ENCODE results near the gene CEBPE.

The CEBPE gene

DNA sequence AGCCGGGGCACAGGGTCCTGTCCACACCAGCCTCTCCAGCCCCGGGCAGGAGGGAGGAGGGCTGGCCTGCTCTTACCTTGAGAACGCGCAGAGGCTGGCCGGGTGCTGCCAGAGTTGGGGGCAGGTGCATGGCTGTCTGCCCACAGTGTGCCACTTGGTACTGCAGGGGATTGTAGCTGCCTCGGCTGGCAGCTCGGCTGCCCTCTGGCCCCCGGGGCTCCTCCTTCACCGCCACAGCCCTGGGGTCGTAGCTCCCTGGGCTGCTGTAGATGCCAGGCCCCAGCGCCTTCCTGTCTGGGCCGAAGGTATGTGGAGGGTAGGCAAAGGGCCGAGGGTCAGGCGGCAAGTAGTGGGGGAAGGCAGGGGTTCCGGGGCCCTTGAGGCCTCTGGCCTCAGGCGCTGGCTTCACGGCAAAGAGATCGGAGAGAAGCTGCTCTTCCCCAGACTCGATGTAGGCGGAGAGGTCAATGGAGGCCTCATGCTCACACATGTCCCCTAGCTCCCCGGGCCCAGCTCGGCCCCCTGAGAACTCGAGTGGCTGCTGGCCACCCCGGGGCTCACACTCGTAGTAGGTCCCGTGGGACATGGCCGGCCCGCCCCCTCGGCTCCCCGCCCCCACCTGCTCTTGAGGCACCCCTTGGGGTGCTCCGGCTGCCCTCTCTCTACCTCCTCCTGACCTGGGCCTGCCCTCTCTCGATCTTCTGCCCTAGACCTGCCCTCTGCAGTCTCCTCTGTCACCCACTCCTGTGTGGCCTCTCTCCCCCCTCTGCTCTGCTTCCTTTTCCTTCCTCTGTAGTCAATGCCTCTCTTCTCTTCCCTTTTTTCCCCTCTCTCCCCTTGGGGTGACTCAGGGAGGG, at the start of gene CEBPE:
Gene CEBPE (minus strand): TSS at position 750 of the 857 bp plus-strand sequence. CDS start 164 bp downstream, at position 586.
- no peak for ATAC-seq (ENCODE audit: low read depth)
- DNase-seq (ENCODE audit: low spot score): no peak
- Histone ChIP-seq H3K27ac (ENCODE audit: poor library complexity, severe bottlenecking) (no peak within 1 kb of the TSS), H3K36me3 (ENCODE audit: low read depth) (no peaks in the 10 kb centered on the region), H3K4me3 (ENCODE audit: severe bottlenecking) (no peak within 1 kb of the TSS), H3K27me3 (ENCODE audit: insufficient read depth, poor library complexity, severe bottlenecking) (no peaks in the 10 kb centered on the region), H3K4me1 (ENCODE audit: insufficient read depth, poor library complexity, severe bottlenecking) (peaks cover 26% of the 10 kb centered on the region), H3K9me3 (ENCODE audit: severe bottlenecking) (no peaks in the 10 kb centered on the region)
- no peak for TF ChIP-seq CTCF (IDR thresholded peaks at IDR 0.05; ENCODE audit: poor library complexity, severe bottlenecking)

GRCh38 chr14:23168246-23168645, 49.2 kb upstream of the CEBPE start:
- no peak for TF ChIP-seq CTCF (IDR thresholded peaks at IDR 0.05; ENCODE audit: poor library complexity, severe bottlenecking)
- no peaks in the 10 kb centered on the region for H3K36me3 ChIP-seq (ENCODE audit: low read depth)
- H3K4me1 ChIP-seq (ENCODE audit: insufficient read depth, poor library complexity, severe bottlenecking): peaks cover 22% of the 10 kb centered on the region
- H3K9me3 ChIP-seq (ENCODE audit: severe bottlenecking): no peaks in the 10 kb centered on the region
- H3K4me3 ChIP-seq (ENCODE audit: severe bottlenecking): no peak overlapping the region
- H3K27me3 ChIP-seq (ENCODE audit: insufficient read depth, poor library complexity, severe bottlenecking): no peaks in the 10 kb centered on the region
- no peak overlapping the region for H3K27ac ChIP-seq (ENCODE audit: poor library complexity, severe bottlenecking)
- no peak for ATAC-seq (ENCODE audit: low read depth)
- no peak for DNase-seq (ENCODE audit: low spot score)

GRCh38 chr14:23167116-23167847, 48.2 kb upstream of the CEBPE start:
- no peak for ATAC-seq (ENCODE audit: low read depth)
- Histone ChIP-seq H3K4me1 (ENCODE audit: insufficient read depth, poor library complexity, severe bottlenecking) (peaks cover 17% of the 10 kb centered on the region), H3K27ac (ENCODE audit: poor library complexity, severe bottlenecking) (no peak overlapping the region), H3K36me3 (ENCODE audit: low read depth) (no peaks in the 10 kb centered on the region), H3K4me3 (ENCODE audit: severe bottlenecking) (no peak overlapping the region), H3K9me3 (ENCODE audit: severe bottlenecking) (no peaks in the 10 kb centered on the region), H3K27me3 (ENCODE audit: insufficient read depth, poor library complexity, severe bottlenecking) (no peaks in the 10 kb centered on the region)
- TF ChIP-seq CTCF (IDR thresholded peaks at IDR 0.05; ENCODE audit: poor library complexity, severe bottlenecking): no peak
- DNase-seq (ENCODE audit: low spot score): no peak

GRCh38 chr14:23164949-23165348, 45.9 kb upstream of the CEBPE start:
- H3K4me1 ChIP-seq (ENCODE audit: insufficient read depth, poor library complexity, severe bottlenecking): peaks cover 10% of the 10 kb centered on the region
- H3K27ac ChIP-seq (ENCODE audit: poor library complexity, severe bottlenecking): no peak overlapping the region
- H3K36me3 ChIP-seq (ENCODE audit: low read depth): no peaks in the 10 kb centered on the region
- H3K9me3 ChIP-seq (ENCODE audit: severe bottlenecking): no peaks in the 10 kb centered on the region
- DNase-seq (ENCODE audit: low spot score) (no peak), ATAC-seq (ENCODE audit: low read depth) (no peak)
- H3K27me3 ChIP-seq (ENCODE audit: insufficient read depth, poor library complexity, severe bottlenecking): no peaks in the 10 kb centered on the region
- no peak for TF ChIP-seq CTCF (IDR thresholded peaks at IDR 0.05; ENCODE audit: poor library complexity, severe bottlenecking)
- H3K4me3 ChIP-seq (ENCODE audit: severe bottlenecking): no peak overlapping the region
